ENCODE results near the gene TMEM39A. TPM values are rescaled to one million over a fixed set of nuclear protein-coding genes. Genes with fewer than 3 reads are reported as not detected.

TMEM39A gene
- total and polyA plus RNA-seq, 10 of the 15 experiments (the other 5 are each of a cell fraction or from before 2014, with no cell fraction given) = 10.8 to 44.7 (median 33.2) TPM

- TF ChIP-seq BRCA1 (IDR thresholded peaks at IDR 0.05; ENCODE audit: low read depth, low read length) = no peak
- no peak for TF ChIP-seq TCF3 (IDR thresholded peaks at IDR 0.05; ENCODE audit: borderline replicate concordance, insufficient read depth, low read depth, low read length)
- TF ChIP-seq EGR1 (IDR thresholded peaks at IDR 0.05; ENCODE audit: borderline replicate concordance in 1 of 2, low read depth in 2 of 2, low read length in 2 of 2) = no peak
- no peak for TF ChIP-seq SMAD5 (IDR thresholded peaks at IDR 0.05; ENCODE audit: low read depth)
- TF ChIP-seq DPF2 (IDR thresholded peaks at IDR 0.05) = no peak
- TF ChIP-seq LARP7 (IDR thresholded peaks at IDR 0.05) = no peak
- TF ChIP-seq NR2C2 (IDR thresholded peaks at IDR 0.05; ENCODE audit: borderline replicate concordance, control insufficient read depth, insufficient read length, low read depth) = no peak
- no peak for TF ChIP-seq KDM1A (IDR thresholded peaks at IDR 0.05; ENCODE audit: borderline replicate concordance)
- TF ChIP-seq NFIC (IDR thresholded peaks at IDR 0.05; ENCODE audit: low read depth, low read length) = no peak
- no peak for TF ChIP-seq PML (IDR thresholded peaks at IDR 0.05; ENCODE audit: low read length)
- no peak for TF ChIP-seq CBX3 (IDR thresholded peaks at IDR 0.05; ENCODE audit: borderline replicate concordance, low read depth)
- no peak for TF ChIP-seq CBX5 (IDR thresholded peaks at IDR 0.05; ENCODE audit: low read depth)
- TF ChIP-seq EP300 (IDR thresholded peaks at IDR 0.05; ENCODE audit: borderline replicate concordance in 1 of 2, control insufficient read depth in 1 of 2, low read depth in 2 of 2, low read length in 2 of 2) = no peak
- no peak for TF ChIP-seq CEBPZ (IDR thresholded peaks at IDR 0.05; ENCODE audit: low read depth, low read length)
- no peak for TF ChIP-seq NRF1 (conservative IDR thresholded peaks at IDR 0.05; ENCODE audit: low read depth, low read length)
- no peak for TF ChIP-seq SUZ12 (IDR thresholded peaks at IDR 0.05; ENCODE audit: unreplicated experiment)
- TF ChIP-seq CTCF (IDR thresholded peaks at IDR 0.05 in 2 of 3, conservative IDR thresholded peaks at IDR 0.05 in 1 of 3; ENCODE audit: control insufficient read depth in 2 of 3, extremely low read depth in 1 of 3, insufficient read depth in 1 of 3, low read depth in 3 of 3, low read length in 3 of 3) = no peak
- FAIRE-seq = no peak
- no peak overlapping the region for H3K9ac ChIP-seq (ENCODE audit: control insufficient read depth, insufficient read depth, low read length)
- no peaks in the 10 kb centered on the region for H3K27me3 ChIP-seq (replicated peaks in 1 of 2; ENCODE audit: control insufficient read depth in 2 of 2, insufficient read depth in 2 of 2, low read length in 1 of 2)
- no peak overlapping the region for H3K4me3 ChIP-seq
- intact Hi-C loops (cut with micrococcal nuclease; ENCODE audit: unreplicated experiment) = no loop called here
- ChIA-PET SMC1A (ENCODE audit: uncharacterized antibody, unreplicated experiment) (no interaction called here), CTCF (interaction anchor here (1.1 kb wide), 1 partner anchor 202 kb away, joined by 3 read pairs; no protein-coding TSS in a partner anchor), POLR2A (no interaction called here), RAD21 (ENCODE audit: unreplicated experiment) (no interaction called here)
- no TSS peak for BruUV-seq (replicated peaks)
- WGBS (ENCODE audit: insufficient coverage, insufficient replicate concordance, low lambda C conversion rate, missing lambda C conversion rate) = 96% methylated on average over 1 of the region's 1 CpG
- H3K9me3 ChIP-seq (replicated peaks; ENCODE audit: control insufficient read depth, insufficient read depth, low read length) = no peaks in the 10 kb centered on the region; the same call in 1 of the 3 replicates
- no peak overlapping the region; the same call in 1 of the 2 replicates for H3K27ac ChIP-seq (ENCODE audit: control insufficient read depth, insufficient read depth)
- no peak for DNase-seq (ENCODE audit: low read depth, low spot score)
- H4K20me1 ChIP-seq (ENCODE audit: control insufficient read depth, insufficient read depth) = no peaks in the 10 kb centered on the region
- peaks cover 25% of the 10 kb centered on the region; the same call in 1 of the 2 replicates for H3K4me1 ChIP-seq (ENCODE audit: control insufficient read depth, insufficient read depth, low read length)
- peak overlapping the region; percentile 8; the same call in 1 of the 2 replicates for H3K4me2 ChIP-seq (ENCODE audit: control insufficient read depth, insufficient read depth)
- no peaks in the 10 kb centered on the region; the same call in 1 of the 2 replicates for H3K79me2 ChIP-seq (ENCODE audit: control insufficient read depth, insufficient read depth, low read length)
- H2AFZ ChIP-seq (ENCODE audit: control insufficient read depth, low read depth, low read length) = no peak overlapping the region
- peaks cover 2 to 18% of the 10 kb centered on the region in 2 experiments for H3K36me3 ChIP-seq (ENCODE audit: control insufficient read depth in 2 of 2, insufficient read depth in 2 of 2, low read length in 1 of 2)
- ATAC-seq = no peak
- in situ Hi-C loops (cut with MboI) = no loop called here
Observed at GRCh38 chr3:119403201-119403600, 60.2 kb downstream of the TMEM39A start.

Measured in GM12878 (cell line).